NCI-H446 treated with DMSO at 0.1 percent for 48 hours (cell line): ENCODE data around the gene PIGN.
"Not testable (repeated sequence)": the region's sequence is repeated elsewhere in the genome, so short reads cannot be mapped to it uniquely, and the experiment has no call there.

Source experiments
- DNase-seq: peaks from one replicate; lab custom pipeline; 2025; lab: John Stamatoyannopoulos, UW

PIGN gene

DNA sequence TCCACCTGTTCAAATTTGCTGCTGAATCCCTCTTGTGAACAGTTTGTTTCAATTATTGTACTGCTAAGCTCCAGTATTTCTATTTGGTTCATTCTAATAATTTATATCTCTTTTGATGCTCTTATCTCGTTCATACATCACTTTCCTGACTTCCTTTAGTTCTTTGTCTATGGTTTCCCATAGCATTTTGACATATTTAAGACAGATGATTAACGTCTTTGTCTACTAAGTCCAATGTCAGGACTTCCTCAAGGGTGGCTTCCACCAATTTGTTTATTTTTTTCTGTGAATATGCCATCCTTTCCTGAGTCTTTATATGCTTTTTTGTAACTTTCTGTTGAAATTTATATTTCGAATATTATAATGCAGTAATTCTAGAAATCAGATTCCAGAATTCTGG lies 9.6 kb downstream of the PIGN start:
- DNase-seq, result no peak

DNA sequence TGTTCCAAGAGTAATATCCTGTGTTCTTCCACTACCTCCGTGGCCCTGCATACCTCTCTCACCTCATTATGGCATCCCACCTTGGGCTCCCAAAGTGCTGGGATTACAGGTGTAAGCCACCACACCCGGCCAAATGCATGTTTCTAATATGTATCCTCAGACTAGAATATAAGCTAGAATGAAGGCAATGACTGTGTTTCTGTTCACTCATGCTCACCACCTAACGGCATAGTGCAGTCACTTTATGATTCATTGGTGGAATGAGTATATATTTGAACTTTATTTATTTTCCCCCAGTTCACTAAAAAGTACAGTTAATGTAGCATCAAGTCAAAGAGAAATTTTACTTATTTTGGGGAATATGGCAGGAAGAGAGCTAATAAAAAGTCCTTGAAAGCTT lies 11.3 kb downstream of the PIGN start:
- no peak for DNase-seq

DNA sequence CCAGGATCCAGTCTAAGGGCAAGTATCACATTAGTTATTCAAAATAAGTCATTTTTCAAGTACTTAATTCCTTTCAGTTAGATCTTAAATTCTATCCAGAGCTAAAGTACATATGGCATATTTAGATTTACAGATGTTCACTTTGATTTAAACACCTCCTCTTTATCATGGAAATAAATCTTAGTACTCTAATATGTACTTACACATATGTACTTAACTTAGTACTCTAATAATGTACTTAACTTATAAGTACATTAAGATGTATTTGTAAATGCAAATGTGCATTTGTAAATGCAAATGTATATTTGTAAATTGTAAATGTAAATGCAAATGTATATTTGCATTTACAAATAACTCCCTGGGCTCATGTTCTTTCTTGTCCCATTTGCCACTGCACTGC lies 14.6 kb downstream of the PIGN start:
- no peak for DNase-seq

DNA sequence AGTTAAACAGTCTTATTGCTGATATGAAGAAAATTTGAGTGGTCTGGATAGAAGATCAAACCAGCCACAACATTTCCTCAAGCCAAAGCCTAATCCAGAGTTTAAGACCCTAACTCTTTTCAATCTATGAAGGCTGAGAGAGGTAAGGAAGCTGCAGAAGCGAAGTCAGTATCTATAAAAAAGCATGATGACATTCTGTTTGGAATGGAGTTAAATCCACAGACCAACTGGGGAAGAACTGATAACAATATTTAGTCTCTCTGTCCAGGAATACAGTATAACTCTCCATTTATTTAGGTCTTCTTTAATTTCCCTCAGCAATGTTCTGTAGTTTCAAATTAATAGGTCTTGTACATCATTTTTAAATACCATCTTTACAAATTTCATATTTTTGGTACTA lies 16.0 kb downstream of the PIGN start:
- no peak for DNase-seq

DNA sequence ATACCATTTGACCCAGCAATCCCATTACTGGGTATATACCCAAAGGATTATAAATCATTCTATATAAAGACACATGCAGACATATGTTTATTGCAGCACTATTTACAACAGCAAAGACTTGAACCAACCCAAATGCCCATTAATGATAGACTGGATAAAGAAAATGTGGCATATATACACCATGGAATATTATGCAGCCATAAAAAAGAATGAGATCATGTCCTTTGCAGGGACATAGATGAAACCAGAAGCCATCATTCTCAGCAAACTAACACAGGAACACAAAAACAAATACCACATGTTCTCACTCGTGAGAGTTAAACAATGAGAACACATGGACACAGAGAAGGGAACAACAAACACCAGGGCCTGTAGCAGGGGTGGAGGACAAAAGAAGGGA lies 20.3 kb downstream of the PIGN start:
- not testable (repeated sequence) for DNase-seq

DNA sequence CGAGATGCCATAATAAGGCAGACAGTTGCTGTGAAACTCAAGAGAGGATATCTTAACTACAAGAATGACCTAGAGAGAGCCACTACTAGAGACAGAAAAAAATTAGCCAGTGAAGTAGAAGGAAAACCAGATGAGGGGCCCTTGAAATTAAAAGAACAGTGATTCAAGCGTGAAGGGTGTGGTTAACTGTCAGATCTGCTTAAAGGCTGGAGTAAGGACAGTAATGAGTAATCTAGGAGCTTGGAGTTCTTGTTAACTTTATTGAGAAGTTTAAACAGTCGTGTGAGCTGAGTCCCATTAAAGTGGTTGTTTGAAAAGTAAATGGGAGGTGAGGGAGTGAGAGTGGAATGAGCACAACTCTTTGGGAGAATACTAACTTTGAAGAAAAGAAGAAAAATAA lies 21.3 kb downstream of the PIGN start:
- no peak for DNase-seq

DNA sequence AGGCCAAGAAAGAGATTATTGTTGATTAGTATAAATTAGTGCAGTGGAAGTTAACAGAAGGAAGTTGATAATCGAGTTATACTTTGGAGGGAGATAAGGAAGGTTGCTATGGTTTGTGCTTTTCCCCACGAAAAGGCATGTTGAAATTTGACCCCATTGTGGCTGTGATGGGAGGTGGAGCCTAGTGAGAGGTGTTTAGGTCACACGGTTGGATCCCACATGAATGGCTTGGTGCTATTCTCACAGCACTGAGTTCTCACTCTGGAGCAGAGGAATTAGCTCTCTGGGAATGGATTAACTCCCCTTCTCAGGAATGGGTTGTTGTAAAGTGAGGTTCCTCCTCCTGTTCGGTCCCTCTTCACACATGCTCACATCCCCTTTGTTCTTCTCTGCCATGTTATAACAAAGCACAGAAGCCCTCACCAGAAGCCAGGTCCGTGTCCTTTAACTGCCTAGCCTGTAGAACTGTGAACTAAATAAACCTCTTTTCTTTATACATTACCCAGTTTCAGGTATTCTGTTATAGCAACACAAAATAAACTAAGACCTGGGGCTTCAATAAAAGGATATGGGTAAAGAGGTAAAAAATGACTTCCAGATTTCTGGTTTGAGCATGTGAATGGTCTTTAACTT lies 21.9 kb downstream of the PIGN start:
- DNase-seq, result no peak

DNA sequence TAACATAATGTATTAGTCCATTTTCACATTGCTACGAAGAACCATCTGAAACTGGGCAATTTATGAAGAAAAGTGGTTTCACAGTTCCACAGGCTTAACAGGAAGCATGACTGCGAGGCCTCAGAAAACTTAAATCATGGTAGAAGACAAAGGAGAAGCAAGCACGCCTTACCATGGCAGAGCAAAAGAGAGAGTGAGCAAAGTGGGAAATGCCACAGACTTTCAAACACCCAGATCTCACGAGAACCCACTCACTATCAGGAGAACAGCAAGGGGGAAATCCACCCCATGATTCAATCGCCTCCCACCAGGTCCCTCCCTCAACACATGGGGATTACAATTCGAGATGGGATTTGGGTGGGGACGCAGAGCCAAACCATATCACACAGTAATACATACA lies 22.5 kb downstream of the PIGN start:
- DNase-seq, result no peak

DNA sequence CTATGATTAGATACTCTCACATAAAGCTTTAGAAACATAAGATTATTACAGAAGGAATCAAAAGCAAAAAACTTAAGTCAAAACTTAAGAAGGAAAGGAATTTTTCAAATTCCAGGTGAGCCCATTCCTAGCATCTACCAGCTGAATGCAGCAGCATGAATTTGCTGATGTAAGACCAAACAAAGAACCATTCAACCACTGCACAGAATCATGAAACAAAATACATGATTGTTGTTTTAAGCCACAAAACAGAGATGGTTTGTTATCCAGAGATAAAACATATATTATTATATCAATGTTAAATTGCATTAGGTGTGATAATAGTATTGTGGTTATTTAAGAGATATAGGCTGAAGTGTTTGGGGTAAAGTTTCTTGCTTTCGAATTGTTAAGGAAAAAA lies 29.0 kb downstream of the PIGN start:
- DNase-seq, result no peak

DNA sequence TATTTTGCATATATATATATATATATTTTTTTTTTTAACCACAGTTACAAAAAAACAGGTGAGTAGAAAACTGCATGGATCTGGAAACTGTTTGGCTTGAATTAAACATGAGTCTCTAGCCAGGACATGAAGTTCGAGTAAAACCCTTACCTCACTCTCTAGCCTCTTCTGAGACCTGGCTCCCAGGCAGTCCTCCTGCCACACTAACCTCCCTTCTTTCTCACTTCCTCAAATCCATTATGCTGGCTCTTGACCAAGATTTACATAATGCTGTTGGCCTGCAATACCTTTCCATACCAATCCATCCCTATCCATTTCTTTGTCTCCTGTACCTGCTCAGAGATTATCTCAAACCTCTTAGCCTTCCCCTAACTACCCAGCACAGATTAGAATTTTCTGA lies 34.0 kb downstream of the PIGN start:
- DNase-seq, result no peak

DNA sequence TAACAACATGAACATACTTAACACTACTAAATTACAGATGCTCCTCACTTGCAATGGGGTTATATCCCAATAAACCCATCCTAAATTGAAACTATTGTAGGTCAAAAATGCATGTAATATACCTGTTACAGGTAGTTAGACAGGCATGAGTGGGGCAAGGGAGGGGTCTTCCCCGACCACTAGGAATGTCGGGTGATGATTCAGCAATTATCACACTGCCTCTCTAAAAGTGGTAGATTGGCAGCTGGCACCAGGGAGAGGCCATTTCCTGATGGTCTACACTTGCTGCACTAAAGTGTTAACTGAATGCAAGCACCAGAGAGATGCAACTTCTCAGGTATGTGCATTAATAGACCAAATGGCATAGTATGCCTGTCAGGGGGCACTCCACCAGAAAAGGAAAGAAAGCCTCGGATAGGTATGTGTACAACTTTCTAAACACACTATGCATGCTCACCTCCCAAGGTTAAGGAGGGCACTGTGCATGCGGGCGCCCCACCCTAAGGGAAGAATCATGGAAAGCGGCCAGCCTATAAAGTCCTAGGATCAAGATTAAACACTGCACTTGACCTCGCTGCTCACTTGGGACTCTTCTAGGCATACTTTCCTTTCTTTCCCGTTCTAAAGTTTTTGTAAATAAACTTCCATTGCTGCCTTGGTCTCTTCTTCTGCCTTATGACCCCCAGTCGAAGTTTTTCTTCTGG lies 35.6 kb downstream of the PIGN start:
- no peak for DNase-seq

DNA sequence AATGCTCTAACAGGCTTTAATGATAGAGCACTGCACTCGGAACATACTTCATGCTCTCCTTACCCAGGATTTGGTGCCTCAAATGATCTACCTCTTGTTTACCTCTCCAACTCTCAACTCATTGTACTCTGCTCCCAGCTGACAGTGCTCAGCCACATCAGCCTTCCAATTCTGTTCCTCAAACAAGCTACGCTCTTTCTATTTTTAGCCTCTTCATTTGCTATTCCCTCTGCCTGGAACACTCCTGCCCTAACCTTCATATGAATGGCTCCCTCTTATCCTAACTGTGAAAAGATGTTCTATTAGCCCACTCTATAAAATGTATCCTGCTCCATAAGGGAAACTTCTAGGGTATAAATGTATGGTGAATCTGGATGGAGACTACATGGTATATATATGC lies 42.5 kb downstream of the PIGN start:
- no peak for DNase-seq

DNA sequence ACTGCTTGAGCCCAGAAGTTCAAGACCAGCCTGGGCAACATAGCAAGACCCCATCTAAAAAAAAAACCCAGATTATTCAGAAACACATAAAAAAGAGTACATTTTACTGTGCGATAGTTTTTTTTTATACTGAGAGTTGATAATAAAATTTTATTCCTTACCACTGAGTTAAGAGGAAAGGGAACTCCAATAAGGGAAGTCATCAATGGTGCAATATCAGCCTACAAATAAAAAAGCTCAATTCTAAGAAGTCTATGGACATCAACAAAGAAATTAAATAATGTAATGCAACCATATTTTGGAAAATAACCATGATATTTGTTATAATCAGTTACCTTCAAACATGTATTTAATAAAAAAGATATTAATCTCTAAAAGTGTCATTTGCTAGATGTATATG lies 46.6 kb downstream of the PIGN start:
- no peak for DNase-seq

DNA sequence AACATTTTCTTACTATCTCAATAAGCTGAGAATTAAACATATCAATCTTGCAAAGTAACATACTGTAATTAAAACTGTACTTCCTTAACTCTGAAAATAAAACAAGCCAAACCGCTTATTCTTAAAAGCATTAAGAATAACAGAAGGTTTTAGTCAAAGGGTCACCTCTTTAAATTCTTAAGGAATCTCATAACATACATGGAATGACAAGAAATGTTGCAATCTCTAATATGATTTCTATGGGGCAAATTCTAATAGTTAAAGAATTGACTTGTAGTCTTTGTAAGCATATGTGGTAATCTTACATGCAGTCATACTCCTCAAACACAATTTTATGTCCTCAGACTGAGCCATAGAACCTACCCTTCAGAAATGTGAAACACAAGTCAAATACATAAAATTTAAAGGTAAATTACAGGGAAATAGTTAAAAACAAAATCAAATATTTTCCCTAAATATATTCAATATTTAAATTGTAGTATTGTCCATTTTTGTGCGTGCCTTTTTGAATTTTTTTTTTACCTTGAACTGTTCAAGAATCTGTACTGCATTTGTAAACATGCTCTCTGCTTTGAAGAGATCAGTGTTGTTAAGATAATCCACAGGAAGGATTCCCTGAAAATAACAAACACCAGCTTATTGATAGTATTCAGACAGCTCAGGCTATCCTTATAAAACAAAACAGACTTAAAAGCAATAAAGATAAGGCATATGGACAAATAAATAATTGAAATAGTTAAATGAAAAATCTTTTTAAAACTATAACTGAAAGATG lies 48.2 kb downstream of the PIGN start:
- no peak for DNase-seq

DNA sequence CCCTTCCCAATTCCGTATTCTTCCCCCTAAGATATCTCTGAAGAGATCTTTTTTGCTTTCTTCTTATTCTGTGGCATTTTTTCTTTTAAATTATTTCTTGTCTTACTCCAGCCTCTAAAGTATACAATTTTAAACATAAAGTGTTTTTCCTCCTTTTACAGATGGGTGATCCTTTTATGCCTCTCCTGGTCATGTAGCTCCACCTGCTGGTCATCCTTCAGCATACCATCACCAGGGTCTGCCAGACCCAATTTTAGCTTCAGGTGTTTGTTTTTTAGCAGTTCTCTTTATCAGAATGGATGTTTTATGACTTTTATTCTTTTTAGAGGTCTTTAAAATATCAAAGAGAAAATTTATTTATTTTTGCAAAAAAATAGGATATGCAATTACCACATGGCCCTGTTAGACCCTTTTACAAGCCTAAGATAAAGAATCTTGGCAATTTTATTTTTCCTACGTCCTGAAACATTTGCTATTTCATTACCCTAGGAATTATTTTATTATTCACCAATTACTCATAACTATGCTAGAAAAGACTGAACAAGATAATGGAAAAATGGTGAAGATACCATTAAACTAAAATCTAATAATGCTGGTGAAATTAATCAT lies 55.5 kb downstream of the PIGN start:
- DNase-seq, result peak; percentile 23

DNA sequence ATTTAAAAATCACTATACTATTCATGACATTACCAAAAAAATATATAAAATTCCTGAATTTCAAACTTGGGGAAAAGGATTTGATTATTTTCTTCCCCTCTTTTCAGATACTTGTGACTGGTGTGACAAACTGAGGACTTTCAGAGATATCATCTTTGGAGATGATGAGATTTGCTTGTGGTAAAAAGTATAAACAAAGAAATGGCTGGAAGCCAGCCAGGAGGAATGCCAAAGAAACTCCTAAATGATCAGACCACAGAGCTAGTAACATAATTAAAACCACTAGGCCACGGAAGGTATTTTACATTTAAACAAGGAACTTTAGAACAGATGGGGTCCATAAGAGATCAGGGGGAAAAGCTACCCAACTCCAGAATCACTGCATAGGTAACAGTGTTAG lies 58.7 kb downstream of the PIGN start:
- DNase-seq, result no peak

DNA sequence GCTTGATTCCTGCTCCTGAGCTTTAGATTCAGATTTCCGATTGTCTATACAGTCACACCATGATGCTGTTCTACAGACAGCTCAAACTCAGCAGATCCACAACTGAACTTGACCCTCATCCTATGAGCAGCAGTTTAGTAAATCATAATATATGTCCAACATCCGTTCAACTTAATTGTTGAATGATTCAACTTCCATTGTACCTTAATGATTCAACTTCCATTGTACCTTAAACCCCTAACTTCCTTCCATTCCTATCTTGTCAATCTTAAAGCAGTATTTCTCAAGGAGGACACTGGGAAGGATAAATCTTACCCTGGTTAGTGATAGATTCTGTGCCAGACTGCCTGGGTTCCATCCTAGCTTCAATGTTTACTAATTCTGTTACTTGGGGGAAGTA lies 60.1 kb downstream of the PIGN start:
- DNase-seq, result no peak

DNA sequence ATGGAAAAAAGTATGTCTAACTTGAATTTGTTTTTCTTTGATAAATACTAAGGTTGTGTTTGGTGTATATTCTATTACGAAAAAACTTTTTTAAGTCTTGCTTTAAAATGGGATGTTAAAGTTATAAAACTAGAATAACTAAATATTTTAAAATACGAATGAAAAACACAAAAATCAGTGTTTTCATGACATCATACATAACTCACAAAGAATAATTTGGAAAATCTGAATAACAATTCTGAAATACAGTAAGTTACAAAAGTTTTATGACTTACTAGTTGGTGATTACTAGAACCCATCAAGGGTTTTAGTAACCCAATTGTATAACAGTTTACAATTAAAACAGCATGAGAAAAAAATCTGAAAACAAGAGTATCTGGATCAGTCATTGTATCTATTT lies 61.2 kb downstream of the PIGN start:
- no peak for DNase-seq

DNA sequence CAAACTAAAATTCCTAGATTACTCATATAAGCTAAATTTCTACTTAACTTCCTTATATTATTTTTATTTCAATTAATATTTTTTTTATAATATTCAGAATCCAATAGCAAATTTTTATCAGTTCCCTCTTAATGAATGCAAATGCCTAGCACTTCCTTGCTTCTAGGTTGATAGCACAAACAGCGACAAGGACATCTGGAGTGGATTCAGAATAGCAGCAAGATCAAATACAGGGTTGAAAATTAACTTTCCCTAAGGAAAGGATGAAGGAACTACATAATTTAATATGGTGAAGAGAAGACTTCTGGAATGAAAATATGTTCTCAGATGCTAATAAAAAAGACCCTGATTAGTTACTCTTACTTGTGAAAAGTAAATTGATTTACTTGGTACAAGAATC lies 64.5 kb downstream of the PIGN start:
- no peak for DNase-seq

DNA sequence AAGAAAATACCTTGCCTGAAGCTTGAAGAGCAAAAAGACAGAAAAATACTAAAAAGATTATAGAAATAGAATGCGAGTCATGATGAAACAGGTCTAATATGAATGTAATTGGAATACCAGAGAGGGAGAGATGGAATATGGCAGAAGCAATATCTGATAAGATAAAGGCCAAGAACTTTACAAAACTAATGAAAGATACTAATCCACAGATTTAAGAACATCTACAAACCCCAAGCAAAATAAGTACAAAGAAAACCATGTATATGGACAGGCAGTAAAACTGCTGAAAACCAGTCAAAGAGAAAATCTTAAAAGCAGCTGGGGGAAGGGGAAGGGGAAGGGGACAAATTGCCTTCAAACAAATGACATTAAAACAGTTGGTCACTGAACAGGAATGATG lies 67.0 kb downstream of the PIGN start:
- DNase-seq, result no peak

DNA sequence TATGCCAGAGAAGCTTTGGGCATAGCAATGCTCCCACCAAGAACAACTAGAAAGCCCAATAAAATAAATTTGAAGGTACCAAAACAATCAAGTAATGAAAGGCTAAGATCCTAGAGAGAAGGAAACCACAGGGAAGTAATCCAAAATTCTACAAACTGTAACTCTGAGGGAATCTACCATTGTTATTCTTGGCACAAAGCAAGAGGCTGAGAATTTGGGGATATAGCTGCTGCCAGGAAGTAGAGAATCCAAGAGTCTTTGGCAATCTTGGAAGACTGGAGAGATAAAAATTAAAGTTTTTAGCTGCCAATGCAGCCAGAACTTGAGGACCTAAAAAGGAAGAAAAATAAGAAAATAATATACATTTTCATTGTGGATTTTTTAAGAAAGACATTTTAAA lies 68.5 kb downstream of the PIGN start:
- DNase-seq, result peak; percentile 7

DNA sequence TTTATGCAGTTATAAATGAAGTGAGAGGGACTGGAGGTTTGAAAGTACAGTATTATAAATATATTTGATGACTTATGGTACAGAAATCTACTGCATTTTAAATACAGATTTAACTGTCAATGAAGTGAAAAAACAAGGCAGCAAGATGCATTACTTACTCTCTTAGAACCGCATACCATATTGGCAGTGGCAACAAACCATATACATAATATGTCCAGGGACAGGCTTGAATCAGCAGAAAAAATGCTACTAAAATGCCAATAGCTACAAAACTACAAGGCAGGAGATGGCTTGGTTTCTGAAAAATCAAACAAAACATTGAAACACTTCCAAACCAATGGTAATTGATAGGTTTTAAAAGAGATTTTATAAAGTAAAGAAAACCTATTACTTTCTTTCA lies 77.2 kb downstream of the PIGN start:
- no peak for DNase-seq

DNA sequence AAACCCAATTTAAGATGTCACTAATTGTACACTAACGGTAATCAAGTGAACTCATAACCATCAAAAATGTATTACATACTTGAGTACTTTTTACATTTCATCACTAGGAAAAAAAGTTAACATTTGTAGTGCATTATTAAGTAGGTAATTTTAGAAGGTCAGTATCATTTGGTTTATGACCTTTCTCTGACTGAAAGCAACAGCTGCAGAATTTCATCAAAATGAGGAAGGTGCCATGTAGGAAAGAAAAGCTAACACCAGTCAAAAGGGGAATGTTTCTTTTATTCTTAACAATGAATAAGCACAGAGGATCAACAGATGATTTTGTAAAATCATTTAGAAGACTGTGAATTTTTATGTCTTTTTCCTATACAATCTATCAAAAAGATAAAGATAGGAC lies 79.0 kb downstream of the PIGN start:
- no peak for DNase-seq
